ENCODE results near the gene TPCN2. TPM values are rescaled to one million over a fixed set of nuclear protein-coding genes. Genes with fewer than 3 reads are reported as not detected.

Gene TPCN2
- total and polyA plus RNA-seq, 11 donors = 4.1 to 17.6 (median 7.5) TPM

- no peaks in the 10 kb centered on the region for H3K9me3 ChIP-seq
- intact Hi-C loops (cut with DNase I) = loop anchor here in 1 of 10 donors (10.0 kb wide), 1 partner anchor 146 kb away; the partner anchor contains the start of genes IGHMBP2 and MRPL21
- H3K27me3 ChIP-seq = no peaks in the 10 kb centered on the region
- peaks cover 0 to 74% (median 53%) of the 10 kb centered on the region in 12 donors for H3K4me1 ChIP-seq
- peaks cover 0 to 17% (median 6%) of the 10 kb centered on the region in 9 donors for H3K36me3 ChIP-seq
- no peak overlapping the region for H3K4me3 ChIP-seq
- DNase-seq = peak in 1 of 5 donors; percentile 51
- TF ChIP-seq CTCF (IDR thresholded peaks at IDR 0.05) (no peak), POLR2A (IDR thresholded peaks at IDR 0.05) (no peak)
- ATAC-seq = peak in 1 of 4 donors; percentile 14
- 83 to 89% (median 83%) methylated on average over 18 of the region's 18 CpGs for WGBS, 4 donors
- peak overlapping the region in 9 of 12 donors; percentile 17 to 98 (median 57) for H3K27ac ChIP-seq
Observed at GRCh38 chr11:69050592-69051380, 2.1 kb downstream of the TPCN2 start.

GRCh38 chr11:69051381-69052342 is 2.9 kb downstream of the TPCN2 start:
- intact Hi-C loops (cut with DNase I) = loop anchor here in 1 of 10 donors (10.0 kb wide), 1 partner anchor 147 kb away; the partner anchor contains the start of genes IGHMBP2 and MRPL21
- Histone ChIP-seq H3K4me3 (no peak overlapping the region), H3K9me3 (no peaks in the 10 kb centered on the region), H3K27ac (peak overlapping the region in 7 of 12 donors; percentile 17 to 98 (median 57)), H3K27me3 (no peaks in the 10 kb centered on the region), H3K4me1 (peaks cover 0 to 83% (median 58%) of the 10 kb centered on the region in 12 donors), H3K36me3 (peaks cover 0 to 17% (median 6%) of the 10 kb centered on the region in 9 donors)
- TF ChIP-seq POLR2A (IDR thresholded peaks at IDR 0.05) (no peak), CTCF (IDR thresholded peaks at IDR 0.05) (no peak)
- 69 to 86% (median 76%) methylated on average over 13 to 20 of the region's 20 CpGs for WGBS, 4 donors
- peak in 2 of 5 donors; percentile 63 to 68 for DNase-seq
- ATAC-seq = peak in 3 of 4 donors; percentile 6 to 23 (median 22)

GRCh38 chr11:69052343-69053168 is 3.8 kb downstream of the TPCN2 start:
- intact Hi-C loops (cut with DNase I) = loop anchor here in 1 of 10 donors (10.0 kb wide), 1 partner anchor 148 kb away; the partner anchor contains the start of genes IGHMBP2 and MRPL21
- H3K4me1 ChIP-seq = peaks cover 0 to 83% (median 58%) of the 10 kb centered on the region in 12 donors
- no peak for TF ChIP-seq POLR2A (IDR thresholded peaks at IDR 0.05)
- TF ChIP-seq CTCF (IDR thresholded peaks at IDR 0.05) = no peak
- H3K4me3 ChIP-seq = no peak overlapping the region
- 66 to 83% (median 79%) methylated on average over 6 to 21 of the region's 21 CpGs for WGBS, 4 donors
- H3K9me3 ChIP-seq = no peaks in the 10 kb centered on the region
- ATAC-seq (no peak), DNase-seq (peak in 1 of 5 donors; percentile 57)
- H3K27ac ChIP-seq = peak overlapping the region in 6 of 12 donors; percentile 17 to 98 (median 73)
- no peaks in the 10 kb centered on the region for H3K27me3 ChIP-seq
- peaks cover 0 to 22% (median 7%) of the 10 kb centered on the region in 9 donors for H3K36me3 ChIP-seq

Data from heart left ventricle (tissue), 16 donors.